SK-MEL-5 (cell line): ENCODE measurements around the gene BCAR3. TPM values are rescaled to one million over a fixed set of nuclear protein-coding genes. Genes with fewer than 3 reads are reported as not detected.
A peak's percentile ranks its signal among the peaks of the same experiment; 100 is the strongest.
"Not testable (repeated sequence)": the region's sequence is repeated elsewhere in the genome, so short reads cannot be mapped to it uniquely, and the experiment has no call there.

Source experiments
- DNase-seq: peaks from one replicate; pipeline ENCODE4 v3.0.0-alpha.2; 2016; ENCODE audit warnings: low read depth, low spot score
- in situ Hi-C: cut with HindIII; loops from 2 replicates; pipeline ENCODE4 v1.10.0; 2016; ENCODE audit warnings: low sequenced_read_pairs, high pct_unique_total_duplicates, low pct_unique_long_range_greater_than_20kb
- total RNA-seq: library from RNA; depleted of rRNA; stranded (reverse); fragments of >200 nt; shearing (Covaris generic); gene quantifications from 2 replicates; pipeline ENCODE4 v1.2.3, GENCODE V29; 2014

The BCAR3 gene
- total RNA-seq, 1 experiment from 2014 or later: 34.5 TPM

- DNase-seq: peak; percentile 60
- in situ Hi-C loops: no loop called here
These were observed 115.4 kb downstream of the BCAR3 start for GRCh38 chr1:93566227-93566626.

GRCh38 chr1:93565496-93566206, 116.0 kb downstream of the BCAR3 start:
- in situ Hi-C loops: no loop called here
- no peak for DNase-seq

GRCh38 chr1:93559695-93560094, 121.9 kb downstream of the BCAR3 start:
- in situ Hi-C loops: no loop called here

GRCh38 chr1:93559045-93559444, 122.6 kb downstream of the BCAR3 start:
- in situ Hi-C loops: no loop called here
- no peak for DNase-seq

More at GRCh38 chr1:93559695-93560094, 121.9 kb downstream of the BCAR3 start:
- no peak for DNase-seq

- no peak for DNase-seq
- in situ Hi-C loops: no loop called here
These were observed 125.3 kb downstream of the BCAR3 start for GRCh38 chr1:93556291-93556690.

- in situ Hi-C loops: no loop called here
- DNase-seq: no peak
These were observed 126.5 kb downstream of the BCAR3 start for GRCh38 chr1:93554883-93555872.

- peak; percentile 59 for DNase-seq
- in situ Hi-C loops: not testable (repeated sequence)
These were observed 127.6 kb downstream of the BCAR3 start for GRCh38 chr1:93553886-93554490.

- in situ Hi-C loops: no loop called here
- peak; percentile 99 for DNase-seq
These were observed 128.7 kb downstream of the BCAR3 start for GRCh38 chr1:93552741-93553455.

- in situ Hi-C loops: no loop called here
- DNase-seq: no peak
These were observed 131.8 kb downstream of the BCAR3 start for GRCh38 chr1:93549811-93550210.

GRCh38 chr1:93549131-93549530, 132.5 kb downstream of the BCAR3 start:
- in situ Hi-C loops: no loop called here
- no peak for DNase-seq

GRCh38 chr1:93546162-93546863, 135.3 kb downstream of the BCAR3 start:
- in situ Hi-C loops: no loop called here
- DNase-seq: no peak

GRCh38 chr1:93542398-93542797, 139.2 kb downstream of the BCAR3 start:
- DNase-seq: no peak
- in situ Hi-C loops: no loop called here

- in situ Hi-C loops: no loop called here
- peak; percentile 42 for DNase-seq
These were observed 140.6 kb downstream of the BCAR3 start for GRCh38 chr1:93541045-93541444.

GRCh38 chr1:93537924-93538323, 143.7 kb downstream of the BCAR3 start:
- DNase-seq: no peak
- in situ Hi-C loops: no loop called here

GRCh38 chr1:93537396-93537795, 144.2 kb downstream of the BCAR3 start:
- in situ Hi-C loops: no loop called here
- DNase-seq: no peak

- in situ Hi-C loops: no loop called here
- DNase-seq: no peak
These were observed 148.0 kb downstream of the BCAR3 start for GRCh38 chr1:93533677-93534076.

GRCh38 chr1:93532780-93533378, 148.8 kb downstream of the BCAR3 start:
- in situ Hi-C loops: no loop called here
- no peak for DNase-seq
